Stimulated activated naive CD8-positive, alpha-beta T cell treated with anti-CD3 and anti-CD28 coated beads, Interleukin-15, amount 100 ng/mL, for 72 hours (primary cell): ENCODE measurements around the gene CCDC134.

Experiments
- ATAC-seq: fragments of 150-1000 bp; cut with Tn5 transposase; 2 replicates; pipeline ENCODE4 v1.10.0; 2021; ENCODE audit warnings: mild to moderate bottlenecking, moderate library complexity
- DNase-seq, 2 donors: peaks; one replicate each; pipeline ENCODE4 v3.0.0; 2021 to 2022
- H3K27ac Mint-ChIP-seq, 2 donors: one replicate each; pipeline ENCODE4 v1.8.0; 2022; ENCODE audit warnings: mild to moderate bottlenecking in 2 of 2, mixed read lengths in 2 of 2, moderate library complexity in 2 of 2
- H3K27me3 Mint-ChIP-seq: one replicate; pipeline ENCODE4 v1.8.0; 2022; ENCODE audit warnings: mixed read lengths
- H3K4me1 Mint-ChIP-seq: one replicate; pipeline ENCODE4 v1.8.0; 2022; ENCODE audit warnings: mild to moderate bottlenecking, mixed read lengths
- H3K4me3 Mint-ChIP-seq, 2 donors: one replicate each; pipeline ENCODE4 v1.8.0; 2022; ENCODE audit warnings: mild to moderate bottlenecking in 2 of 2, mixed read lengths in 2 of 2, moderate library complexity in 1 of 2
- H3K9me3 Mint-ChIP-seq, 2 donors: one replicate each; pipeline ENCODE4 v1.8.0; 2022; ENCODE audit warnings: mixed read lengths in 2 of 2

Gene CCDC134

GRCh38 chr22:41812805-41813545, 12.5 kb downstream of the CCDC134 start:
- H3K4me1 Mint-ChIP-seq = peaks cover 4% of the 10 kb centered on the region
- no peak overlapping the region for H3K4me3 Mint-ChIP-seq
- ATAC-seq (no peak), DNase-seq (no peak)
- H3K27ac Mint-ChIP-seq = no peak overlapping the region
- H3K9me3 Mint-ChIP-seq = no peaks in the 10 kb centered on the region
- H3K27me3 Mint-ChIP-seq = no peaks in the 10 kb centered on the region

GRCh38 chr22:41813726-41814410, 13.4 kb downstream of the CCDC134 start:
- Mint-ChIP-seq H3K4me3 (no peak overlapping the region), H3K4me1 (peaks cover 4% of the 10 kb centered on the region), H3K9me3 (no peaks in the 10 kb centered on the region), H3K27me3 (no peaks in the 10 kb centered on the region), H3K27ac (peak overlapping the region in 1 of 2 donors; percentile 23)
- ATAC-seq (no peak), DNase-seq (no peak)

GRCh38 chr22:41815716-41816115, 15.2 kb downstream of the CCDC134 start:
- no peak for ATAC-seq
- no peaks in the 10 kb centered on the region for H3K9me3 Mint-ChIP-seq
- H3K4me3 Mint-ChIP-seq = no peak overlapping the region
- no peak overlapping the region for H3K27ac Mint-ChIP-seq
- H3K4me1 Mint-ChIP-seq = peaks cover 4% of the 10 kb centered on the region
- DNase-seq = no peak
- H3K27me3 Mint-ChIP-seq = no peaks in the 10 kb centered on the region

GRCh38 chr22:41816241-41816640, 15.8 kb downstream of the CCDC134 start:
- Mint-ChIP-seq H3K4me1 (peaks cover 4% of the 10 kb centered on the region), H3K27ac (no peak overlapping the region), H3K4me3 (no peak overlapping the region), H3K9me3 (no peaks in the 10 kb centered on the region), H3K27me3 (no peaks in the 10 kb centered on the region)
- no peak for DNase-seq
- ATAC-seq = no peak

GRCh38 chr22:41816871-41817270, 16.4 kb downstream of the CCDC134 start:
- ATAC-seq = no peak
- Mint-ChIP-seq H3K27me3 (no peaks in the 10 kb centered on the region), H3K27ac (no peak overlapping the region)

GRCh38 chr22:41818011-41818410, 17.5 kb downstream of the CCDC134 start:
- DNase-seq (no peak), ATAC-seq (no peak)
- no peak overlapping the region for H3K4me3 Mint-ChIP-seq
- H3K9me3 Mint-ChIP-seq = no peaks in the 10 kb centered on the region
- no peak overlapping the region for H3K27ac Mint-ChIP-seq
- no peaks in the 10 kb centered on the region for H3K27me3 Mint-ChIP-seq
- H3K4me1 Mint-ChIP-seq = peaks cover 21% of the 10 kb centered on the region

More at GRCh38 chr22:41816871-41817270, 16.4 kb downstream of the CCDC134 start:
- Mint-ChIP-seq H3K4me3 (no peak overlapping the region), H3K4me1 (peaks cover 10% of the 10 kb centered on the region), H3K9me3 (no peaks in the 10 kb centered on the region)
- DNase-seq = no peak

GRCh38 chr22:41818596-41818995, 18.1 kb downstream of the CCDC134 start:
- no peak overlapping the region for H3K27ac Mint-ChIP-seq
- no peak for ATAC-seq

GRCh38 chr22:41819257-41819656, 18.8 kb downstream of the CCDC134 start:
- no peak for ATAC-seq
- Mint-ChIP-seq H3K4me3 (no peak overlapping the region), H3K9me3 (no peaks in the 10 kb centered on the region), H3K4me1 (peaks cover 27% of the 10 kb centered on the region), H3K27ac (no peak overlapping the region), H3K27me3 (no peaks in the 10 kb centered on the region)
- DNase-seq = no peak

More at GRCh38 chr22:41818596-41818995, 18.1 kb downstream of the CCDC134 start:
- DNase-seq = no peak
- Mint-ChIP-seq H3K4me3 (no peak overlapping the region), H3K4me1 (peaks cover 23% of the 10 kb centered on the region), H3K9me3 (no peaks in the 10 kb centered on the region), H3K27me3 (no peaks in the 10 kb centered on the region)

- peaks cover 33% of the 10 kb centered on the region for H3K4me1 Mint-ChIP-seq
- H3K27ac Mint-ChIP-seq = no peak overlapping the region
- no peaks in the 10 kb centered on the region for H3K9me3 Mint-ChIP-seq
- no peak overlapping the region for H3K4me3 Mint-ChIP-seq
- no peak for ATAC-seq
- no peak for DNase-seq
- no peaks in the 10 kb centered on the region for H3K27me3 Mint-ChIP-seq
These were observed 20.0 kb downstream of the CCDC134 start for GRCh38 chr22:41820447-41820846.

GRCh38 chr22:41821471-41822316, 21.2 kb downstream of the CCDC134 start:
- Mint-ChIP-seq H3K27ac (peak overlapping the region in 1 of 2 donors; percentile 75), H3K4me3 (no peak overlapping the region), H3K27me3 (no peaks in the 10 kb centered on the region), H3K4me1 (peaks cover 29% of the 10 kb centered on the region), H3K9me3 (no peaks in the 10 kb centered on the region)
- ATAC-seq (no peak), DNase-seq (no peak)

- H3K4me3 Mint-ChIP-seq = no peak overlapping the region
- ATAC-seq (peak; percentile 99), DNase-seq (peak; percentile 52 to 63)
- H3K4me1 Mint-ChIP-seq = peaks cover 36% of the 10 kb centered on the region
- H3K27me3 Mint-ChIP-seq = no peaks in the 10 kb centered on the region
- H3K9me3 Mint-ChIP-seq = no peaks in the 10 kb centered on the region
- H3K27ac Mint-ChIP-seq = peak overlapping the region in 1 of 2 donors; percentile 75
These were observed 22.0 kb downstream of the CCDC134 start for GRCh38 chr22:41822317-41823057.

GRCh38 chr22:41823797-41824196, 23.3 kb downstream of the CCDC134 start:
- Mint-ChIP-seq H3K4me3 (no peak overlapping the region), H3K27me3 (no peaks in the 10 kb centered on the region), H3K4me1 (peaks cover 47% of the 10 kb centered on the region), H3K27ac (peak overlapping the region in 1 of 2 donors; percentile 92), H3K9me3 (no peaks in the 10 kb centered on the region)
- DNase-seq = no peak
- no peak for ATAC-seq

- H3K27me3 Mint-ChIP-seq = no peaks in the 10 kb centered on the region
- DNase-seq = no peak
- no peaks in the 10 kb centered on the region for H3K9me3 Mint-ChIP-seq
- no peak overlapping the region for H3K27ac Mint-ChIP-seq
- no peak overlapping the region for H3K4me3 Mint-ChIP-seq
- no peak for ATAC-seq
- peaks cover 47% of the 10 kb centered on the region for H3K4me1 Mint-ChIP-seq
These were observed 24.9 kb downstream of the CCDC134 start for GRCh38 chr22:41825376-41825775.

GRCh38 chr22:41826021-41826420, 25.5 kb downstream of the CCDC134 start:
- no peak overlapping the region for H3K27ac Mint-ChIP-seq
- no peaks in the 10 kb centered on the region for H3K9me3 Mint-ChIP-seq

More at GRCh38 chr22:41826021-41826420, 25.5 kb downstream of the CCDC134 start:
- DNase-seq (no peak), ATAC-seq (no peak)
- H3K27me3 Mint-ChIP-seq = no peaks in the 10 kb centered on the region
- H3K4me3 Mint-ChIP-seq = no peak overlapping the region
- H3K4me1 Mint-ChIP-seq = peaks cover 48% of the 10 kb centered on the region
